Measurements from ENCODE around the gene MYO3B.

- TF ChIP-seq CTCF (IDR thresholded peaks at IDR 0.05) (no peak), EZH2 (IDR thresholded peaks at IDR 0.05; ENCODE audit: borderline replicate concordance, insufficient read depth, low read depth, low read length, poor library complexity, severe bottlenecking) (no peak)
Measured at GRCh38 chr2:170350929-170351826, 173.2 kb downstream of the MYO3B start.

All from B cell (primary cell).